GM20431 (cell line): ENCODE data around the gene STK17A.

Experiments used
- in situ Hi-C: fragments of 300-500 bp; cut with MseI, MboI; formaldehyde crosslinking; loops from one replicate; pipeline ENCODE4 v1.15.0; 2020; ENCODE audit warnings: low sequenced_read_pairs; ENCODE audit not compliant: unreplicated experiment

The STK17A gene

GRCh38 chr7:43582503-43583423 lies at the start of gene STK17A:
Gene STK17A (plus strand): TSS chr7:43583108. CDS start chr7:43583244, 136 bp downstream.
- in situ Hi-C loops: no loop called here

- in situ Hi-C loops: no loop called here
These were observed 49.0 kb upstream of the STK17A start for GRCh38 chr7:43533801-43534479.

GRCh38 chr7:43535031-43535451 lies 47.9 kb upstream of the STK17A start:
- in situ Hi-C loops: no loop called here

GRCh38 chr7:43535810-43536585 lies 46.9 kb upstream of the STK17A start:
- in situ Hi-C loops: no loop called here

GRCh38 chr7:43536773-43537172 lies 46.1 kb upstream of the STK17A start:
- in situ Hi-C loops: no loop called here

- in situ Hi-C loops: no loop called here
These were observed 45.0 kb upstream of the STK17A start for GRCh38 chr7:43537765-43538403.

GRCh38 chr7:43538404-43538771 lies 44.5 kb upstream of the STK17A start:
- in situ Hi-C loops: no loop called here

GRCh38 chr7:43540471-43540870 lies 42.4 kb upstream of the STK17A start:
- in situ Hi-C loops: no loop called here

- in situ Hi-C loops: no loop called here
These were observed 40.2 kb upstream of the STK17A start for GRCh38 chr7:43542716-43543115.

GRCh38 chr7:43546231-43546630 lies 36.7 kb upstream of the STK17A start:
- in situ Hi-C loops: no loop called here

GRCh38 chr7:43550427-43550826 lies 32.5 kb upstream of the STK17A start:
- in situ Hi-C loops: loop anchor here (25.0 kb wide), 1 partner anchor 287 kb away; no protein-coding TSS in a partner anchor

GRCh38 chr7:43552122-43552521 lies 30.8 kb upstream of the STK17A start:
- in situ Hi-C loops: loop anchor here (25.0 kb wide), 1 partner anchor 285 kb away; no protein-coding TSS in a partner anchor

GRCh38 chr7:43553999-43554398 lies 28.9 kb upstream of the STK17A start:
- in situ Hi-C loops: loop anchor here (25.0 kb wide), 1 partner anchor 283 kb away; no protein-coding TSS in a partner anchor

GRCh38 chr7:43554423-43554822 lies 28.5 kb upstream of the STK17A start:
- in situ Hi-C loops: loop anchor here (25.0 kb wide), 1 partner anchor 283 kb away; no protein-coding TSS in a partner anchor

GRCh38 chr7:43557831-43558495 lies 24.9 kb upstream of the STK17A start:
- in situ Hi-C loops: loop anchor here (25.0 kb wide), 1 partner anchor 279 kb away; no protein-coding TSS in a partner anchor

GRCh38 chr7:43559171-43559945 lies 23.6 kb upstream of the STK17A start:
- in situ Hi-C loops: loop anchor here (25.0 kb wide), 1 partner anchor 278 kb away; no protein-coding TSS in a partner anchor

GRCh38 chr7:43559946-43560335 lies 23.0 kb upstream of the STK17A start:
- in situ Hi-C loops: loop anchor here (25.0 kb wide), 1 partner anchor 277 kb away; no protein-coding TSS in a partner anchor

- in situ Hi-C loops: loop anchor here (25.0 kb wide), 1 partner anchor 276 kb away; no protein-coding TSS in a partner anchor
These were observed 22.1 kb upstream of the STK17A start for GRCh38 chr7:43560742-43561330.
